Omental fat pad (tissue), 4 donors: ENCODE measurements around the gene TEC. TPM values are rescaled to one million over a fixed set of nuclear protein-coding genes. Genes with fewer than 3 reads are reported as not detected.

Source experiments
- ATAC-seq: fragments of 150-250 bp; one replicate; pipeline ENCODE4 v1.9.1; 2016; ENCODE audit warnings: mild to moderate bottlenecking, moderate library complexity; ENCODE audit not compliant: low FRiP score
- DNase-seq: peaks from one replicate; pipeline ENCODE4 v3.0.0-alpha.2; 2019; ENCODE audit warnings: low spot score
- CTCF ChIP-seq, 3 donors: fragments of 450-650 bp; IDR thresholded peaks; one replicate each; pipeline ENCODE4 v1.5.1; 2016 to 2017; ENCODE audit warnings: antibody characterized with exemption in 3 of 3, mild to moderate bottlenecking in 3 of 3, moderate library complexity in 2 of 3
- total RNA-seq, 4 donors: library from RNA; depleted of rRNA; stranded (reverse); fragments of >200 nt; gene quantifications; one replicate each; pipeline ENCODE4 v1.1.0, GENCODE V29; 2016

The TEC gene
- total RNA-seq, 4 donors from 2014 or later = 2.6 to 4.8 (median 3.9) TPM

- DNase-seq = no peak
- TF ChIP-seq CTCF (IDR thresholded peaks at IDR 0.05) = no peak
- ATAC-seq = no peak
These were observed 27.0 kb downstream of the TEC start for GRCh38 chr4:48242511-48243195.

GRCh38 chr4:48241731-48242130 lies 27.9 kb downstream of the TEC start:
- ATAC-seq (no peak), DNase-seq (no peak)
- no peak for TF ChIP-seq CTCF (IDR thresholded peaks at IDR 0.05)

GRCh38 chr4:48237996-48238645 lies 31.5 kb downstream of the TEC start:
- no peak for DNase-seq
- no peak for TF ChIP-seq CTCF (IDR thresholded peaks at IDR 0.05)
- peak; percentile 66 for ATAC-seq

- ATAC-seq (no peak), DNase-seq (no peak)
- TF ChIP-seq CTCF (IDR thresholded peaks at IDR 0.05) = no peak
These were observed 34.6 kb downstream of the TEC start for GRCh38 chr4:48235050-48235449.

- DNase-seq (no peak), ATAC-seq (no peak)
- no peak for TF ChIP-seq CTCF (IDR thresholded peaks at IDR 0.05)
These were observed 35.1 kb downstream of the TEC start for GRCh38 chr4:48234575-48234974.

- DNase-seq (no peak), ATAC-seq (peak; percentile 89)
- no peak for TF ChIP-seq CTCF (IDR thresholded peaks at IDR 0.05)
These were observed 40.7 kb downstream of the TEC start for GRCh38 chr4:48228949-48229348.

GRCh38 chr4:48227662-48228061 lies 42.0 kb downstream of the TEC start:
- TF ChIP-seq CTCF (IDR thresholded peaks at IDR 0.05) = no peak
- DNase-seq = no peak
- ATAC-seq = no peak
